PC-3 (cell line): ENCODE measurements around the gene RTN4. TPM values are rescaled to one million over a fixed set of nuclear protein-coding genes. Genes with fewer than 3 reads are reported as not detected.

ENCODE experiments used
- ATAC-seq: fragments of 200-7000 bp; cut with Tn5 transposase; 2 replicates; pipeline ENCODE4 v1.9.1; 2020; ENCODE audit warnings: mild to moderate bottlenecking, moderate library complexity
- BruUV-seq: library from RNA; stranded (reverse); fragments of 400-500 nt; replicated peaks from 2 replicates; lab custom pipeline; 2021; lab: Mats Ljungman, UMichigan
- CTCF ChIA-PET: fragments of 300-600 bp; sonication (Branson Sonifier 250); formaldehyde crosslinking; loops from one replicate; lab custom pipeline; 2022; ENCODE audit warnings: antibody characterized with exemption; lab: Charles Lee
- POLR2A ChIA-PET: fragments of 300-600 bp; sonication (Branson Sonifier 250); formaldehyde crosslinking; loops from one replicate; lab custom pipeline; 2022; ENCODE audit warnings: antibody characterized with exemption; ENCODE audit not compliant: unreplicated experiment; lab: Charles Lee
- DNase-seq: peaks from one replicate; pipeline ENCODE4 v3.0.0-alpha.2; 2015
- H2AFZ ChIP-seq: fragments of 300-600 bp; sonication (generic); 2 replicates; pipeline ENCODE4 v1.6.0; 2016; ENCODE audit warnings: antibody characterized with exemption, low read length
- H3F3A ChIP-seq: fragments of 300-600 bp; sonication (generic); one replicate; pipeline ENCODE4 v1.6.0; 2017; ENCODE audit warnings: antibody characterized with exemption, low read length, control low read depth, mild to moderate bottlenecking; ENCODE audit not compliant: unreplicated experiment
- H3K27ac ChIP-seq: fragments of 300-600 bp; sonication (generic); 2 replicates; pipeline ENCODE4 v1.5.1; 2016; ENCODE audit warnings: mild to moderate bottlenecking, low read length
- H3K27me3 ChIP-seq: fragments of 300-600 bp; sonication (generic); 2 replicates; pipeline ENCODE4 v1.6.1; 2016; ENCODE audit warnings: low read length, mixed read lengths
- H3K36me3 ChIP-seq: fragments of 300-600 bp; sonication (generic); 2 replicates; pipeline ENCODE4 v1.6.1; 2016; ENCODE audit warnings: low read depth, mixed run types, low read length, mixed read lengths
- H3K4me1 ChIP-seq: fragments of 300-600 bp; sonication (generic); 2 replicates; pipeline ENCODE4 v1.5.1; 2016; ENCODE audit warnings: low read length; ENCODE audit not compliant: insufficient read depth
- H3K4me2 ChIP-seq: fragments of 300-600 bp; sonication (generic); 2 replicates; pipeline ENCODE4 v1.6.0; 2016; ENCODE audit warnings: low read length
- H3K4me3 ChIP-seq: fragments of 300-600 bp; sonication (generic); 2 replicates; pipeline ENCODE4 v1.5.1; 2016; ENCODE audit warnings: mild to moderate bottlenecking, low read length, mixed read lengths
- H3K79me2 ChIP-seq: fragments of 300-600 bp; sonication (generic); 2 replicates; pipeline ENCODE4 v1.6.1; 2017; ENCODE audit warnings: low read length, mixed read lengths
- H3K9ac ChIP-seq: fragments of 300-600 bp; sonication (generic); 2 replicates; pipeline ENCODE4 v1.6.0; 2016; ENCODE audit warnings: mild to moderate bottlenecking, low read length
- H3K9me2 ChIP-seq: fragments of 300-600 bp; sonication (generic); replicated peaks from 2 replicates; pipeline ENCODE4 v1.6.1; 2016; ENCODE audit warnings: mixed run types, low read length, mixed read lengths
- H3K9me3 ChIP-seq: fragments of 300-600 bp; sonication (generic); 2 replicates; pipeline ENCODE4 v1.6.1; 2016; ENCODE audit warnings: low read length, mixed read lengths
- H4K20me1 ChIP-seq: fragments of 300-600 bp; sonication (generic); 2 replicates; pipeline ENCODE4 v1.6.1; 2016; ENCODE audit warnings: low read length, mixed read lengths
- CTCF ChIP-seq: fragments of 300-600 bp; sonication (generic); conservative IDR thresholded peaks from 2 replicates; pipeline ENCODE4 v1.5.1; 2017; ENCODE audit warnings: antibody characterized with exemption, low read depth, mild to moderate bottlenecking, low read length
- EZH2 ChIP-seq: fragments of 300-600 bp; sonication (generic); IDR thresholded peaks from one replicate; pipeline ENCODE4 v1.6.1; 2017; ENCODE audit warnings: antibody characterized with exemption, mild to moderate bottlenecking, low read length; ENCODE audit not compliant: unreplicated experiment
- EZH2phosphoT487 ChIP-seq: fragments of 300-600 bp; sonication (generic); IDR thresholded peaks from 2 replicates; pipeline ENCODE4 v1.6.1; 2018; ENCODE audit warnings: mild to moderate bottlenecking, antibody characterized with exemption, low read length, borderline replicate concordance
- intact Hi-C: fragments of 100-400 bp; cut with micrococcal nuclease; formaldehyde crosslinking; loops from 2 replicates; pipeline ENCODE4 v1.9.0; 2023
- total RNA-seq: library from RNA; depleted of rRNA; stranded (reverse); fragments of >200 nt; gene quantifications from 2 replicates; pipeline ENCODE4 v1.2.3, GENCODE V29; 2014

Gene RTN4
- total RNA-seq, 1 experiment from 2014 or later = 150 TPM

- H3K9me3 ChIP-seq = no peaks in the 10 kb centered on the region
- POLR2A ChIA-PET = interaction anchor here (0.6 kb wide), 1 partner anchor 26 kb away, joined by 8 read pairs; no protein-coding TSS in a partner anchor
- BruUV-seq = no TSS peak
- 0 out of 2 replicates have a peak, but pooled peaks cover 20% of the 10 kb centered on the region for H4K20me1 ChIP-seq
- peaks cover 65% of the 10 kb centered on the region for H3K4me1 ChIP-seq
- DNase-seq = peak; percentile 92
- H3K9ac ChIP-seq = no peak overlapping the region
- CTCF ChIA-PET = interaction anchor here (1.0 kb wide), 1 partner anchor 84 kb away, joined by 3 read pairs; no protein-coding TSS in a partner anchor
- no peaks in the 10 kb centered on the region for H3K27me3 ChIP-seq
- H3K9me2 ChIP-seq = no peaks in the 10 kb centered on the region
- no peak overlapping the region for H2AFZ ChIP-seq
- peak; percentile 80 for ATAC-seq
- H3F3A ChIP-seq = peaks cover 16% of the 10 kb centered on the region
- peaks cover 34% of the 10 kb centered on the region for H3K36me3 ChIP-seq
- peak overlapping the region; percentile 80 for H3K27ac ChIP-seq
- TF ChIP-seq EZH2 = no peak
- TF ChIP-seq EZH2phosphoT487 = no peak
- intact Hi-C loops = loop anchor here (2.0 kb wide), 1 partner anchor 29 kb away; no protein-coding TSS in a partner anchor
- 0 out of 2 replicates have a peak overlapping the region, but pooled peaks have one; percentile 3 for H3K4me3 ChIP-seq
- peak overlapping the region; percentile 50 for H3K4me2 ChIP-seq
- peaks cover 77% of the 10 kb centered on the region for H3K79me2 ChIP-seq
Observed at GRCh38 chr2:54983345-54984220, 66.7 kb downstream of the RTN4 start.

DNA sequence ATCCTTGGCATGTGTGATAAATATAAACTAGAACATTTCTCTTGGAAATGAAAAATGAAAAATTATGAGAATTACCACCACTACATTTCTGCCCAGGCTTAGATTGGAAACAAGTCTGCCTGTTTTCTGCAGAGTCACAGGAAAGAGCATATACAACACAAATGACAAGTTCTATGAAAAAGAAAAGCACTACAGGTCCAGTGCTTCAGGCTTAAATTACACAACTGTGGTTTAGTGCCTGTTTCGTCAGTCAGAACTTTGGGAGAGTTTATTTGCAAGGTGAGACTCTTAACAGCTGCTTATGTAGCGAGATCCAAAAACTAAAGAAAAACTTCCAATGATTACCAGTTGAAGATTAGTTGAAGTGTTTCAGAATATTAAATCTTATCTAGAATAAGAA, 68.9 kb downstream of the RTN4 start:
- Histone ChIP-seq H3K9me3 (no peaks in the 10 kb centered on the region), H3K27me3 (no peaks in the 10 kb centered on the region), H3K79me2 (peaks cover 77% of the 10 kb centered on the region), H2AFZ (no peak overlapping the region), H3K4me1 (peaks cover 63% of the 10 kb centered on the region), H3K4me2 (no peak overlapping the region), H3K9ac (no peak overlapping the region), H3K9me2 (no peaks in the 10 kb centered on the region), H3K27ac (no peak overlapping the region; the same call in 1 of the 2 replicates), H3K4me3 (no peak overlapping the region), H3K36me3 (peaks cover 21% of the 10 kb centered on the region), H4K20me1 (0 out of 2 replicates have a peak, but pooled peaks cover 17% of the 10 kb centered on the region), H3F3A (peaks cover 16% of the 10 kb centered on the region)
- no TSS peak for BruUV-seq
- intact Hi-C loops = no loop called here
- DNase-seq (no peak), ATAC-seq (no peak)
- TF ChIP-seq EZH2 (no peak), CTCF (no peak), EZH2phosphoT487 (no peak)
- POLR2A ChIA-PET = no interaction called here
- CTCF ChIA-PET = no interaction called here

DNA sequence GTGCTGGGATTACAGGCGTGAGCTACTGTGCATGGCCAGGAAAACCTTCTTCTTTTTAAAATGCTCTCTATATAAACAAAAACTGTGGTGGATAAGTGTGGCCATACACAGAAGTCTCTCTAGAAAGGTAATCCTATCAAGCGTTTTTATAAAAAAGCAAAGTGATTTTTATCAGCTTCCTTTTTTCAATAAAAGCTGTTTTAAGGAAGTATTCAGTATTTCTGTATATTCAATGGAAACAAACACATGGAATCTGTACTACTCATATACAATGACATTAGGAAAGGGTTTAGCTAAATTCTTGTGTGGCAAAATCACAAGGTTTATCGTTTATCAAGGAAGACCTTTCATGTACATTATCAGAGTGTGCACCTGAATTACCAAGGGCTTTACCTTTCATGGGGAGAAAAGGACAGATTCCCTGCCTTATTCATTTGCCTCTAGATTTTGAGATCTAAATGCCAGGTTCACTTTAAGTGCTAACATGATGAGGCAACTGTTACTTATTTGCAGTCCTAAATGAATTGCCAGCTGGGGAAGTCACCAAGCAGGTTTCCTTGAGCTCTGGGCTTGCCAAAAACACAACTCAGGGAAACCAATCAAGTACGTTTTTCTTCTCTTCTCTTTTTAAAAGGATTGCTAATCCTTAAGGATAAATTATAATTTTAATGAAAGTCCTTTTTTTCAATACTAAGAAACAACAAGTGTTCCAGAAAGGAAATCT, 70.8 kb downstream of the RTN4 start:
- Histone ChIP-seq H3K4me3 (no peak overlapping the region), H3K27ac (no peak overlapping the region), H3K27me3 (no peaks in the 10 kb centered on the region), H3K9me2 (no peaks in the 10 kb centered on the region), H3F3A (peaks cover 5% of the 10 kb centered on the region), H3K4me1 (peaks cover 44% of the 10 kb centered on the region), H2AFZ (no peak overlapping the region), H3K9me3 (no peaks in the 10 kb centered on the region), H3K79me2 (peaks cover 83% of the 10 kb centered on the region), H3K36me3 (peaks cover 11% of the 10 kb centered on the region), H3K4me2 (peak overlapping the region; percentile 41; the same call in 1 of the 2 replicates), H4K20me1 (peaks cover 18% of the 10 kb centered on the region; the same call in 1 of the 2 replicates), H3K9ac (no peak overlapping the region)
- no TSS peak for BruUV-seq
- ChIA-PET CTCF (interaction anchor here (0.7 to 1.0 kb wide), 2 partner anchors 63 to 71 kb away, joined by 4 read pairs; partner anchors contain the start of gene RTN4), POLR2A (no interaction called here)
- intact Hi-C loops = no loop called here
- TF ChIP-seq CTCF = no peak
- TF ChIP-seq EZH2phosphoT487 = no peak
- ATAC-seq (no peak), DNase-seq (peak; percentile 85)
